ENCODE results near the gene CSNK2A2.
A peak's percentile ranks its signal among the peaks of the same experiment; 100 is the strongest.

The CSNK2A2 gene

GRCh38 chr16:58211245-58211644, 13.3 kb upstream of the CSNK2A2 start:
- Mint-ChIP-seq H3K9me3 (peaks cover 4% of the 10 kb centered on the region), H3K27ac (no peak overlapping the region), H3K4me3 (no peak overlapping the region), H3K27me3 (ENCODE audit: low read depth, poor library complexity) (peaks cover 50% of the 10 kb centered on the region), H3K4me1 (peaks cover 5% of the 10 kb centered on the region), H3K36me3 (ENCODE audit: low read depth) (no peaks in the 10 kb centered on the region)
- no peak for TF ChIP-seq CTCF (IDR thresholded peaks at IDR 0.05)
- DNase-seq: no peak

GRCh38 chr16:58205276-58206036, 7.5 kb upstream of the CSNK2A2 start:
- no peak for DNase-seq
- H3K36me3 Mint-ChIP-seq (ENCODE audit: low read depth): no peaks in the 10 kb centered on the region
- no peak overlapping the region for H3K4me3 Mint-ChIP-seq
- H3K4me1 Mint-ChIP-seq: no peaks in the 10 kb centered on the region
- H3K27ac Mint-ChIP-seq: no peak overlapping the region
- H3K9me3 Mint-ChIP-seq: no peaks in the 10 kb centered on the region
- TF ChIP-seq CTCF (IDR thresholded peaks at IDR 0.05): no peak
- peaks cover 33% of the 10 kb centered on the region for H3K27me3 Mint-ChIP-seq (ENCODE audit: low read depth, poor library complexity)

- no peaks in the 10 kb centered on the region for H3K9me3 Mint-ChIP-seq
- DNase-seq: no peak
- H3K27ac Mint-ChIP-seq: no peak overlapping the region
- no peak for TF ChIP-seq CTCF (IDR thresholded peaks at IDR 0.05)
- peaks cover 22% of the 10 kb centered on the region for H3K4me1 Mint-ChIP-seq
- H3K4me3 Mint-ChIP-seq: no peak overlapping the region
- H3K27me3 Mint-ChIP-seq (ENCODE audit: low read depth, poor library complexity): peaks cover 43% of the 10 kb centered on the region
- H3K36me3 Mint-ChIP-seq (ENCODE audit: low read depth): peaks cover 4% of the 10 kb centered on the region
These were observed 3.3 kb upstream of the CSNK2A2 start for GRCh38 chr16:58201163-58201562.

GRCh38 chr16:58200004-58200797, 2.3 kb upstream of the CSNK2A2 start:
- no peaks in the 10 kb centered on the region for H3K9me3 Mint-ChIP-seq
- DNase-seq: no peak
- peak overlapping the region; percentile 85 for H3K4me3 Mint-ChIP-seq

GRCh38 chr16:58198803-58199411, 1.0 kb upstream of the CSNK2A2 start:
- TF ChIP-seq CTCF (IDR thresholded peaks at IDR 0.05): no peak
- Mint-ChIP-seq H3K4me3 (peak overlapping the region; percentile 85), H3K27me3 (ENCODE audit: low read depth, poor library complexity) (peaks cover 39% of the 10 kb centered on the region), H3K36me3 (ENCODE audit: low read depth) (peaks cover 21% of the 10 kb centered on the region), H3K4me1 (peaks cover 26% of the 10 kb centered on the region), H3K9me3 (no peaks in the 10 kb centered on the region), H3K27ac (peak overlapping the region; percentile 31)
- no peak for DNase-seq

More at GRCh38 chr16:58200004-58200797, 2.3 kb upstream of the CSNK2A2 start:
- Mint-ChIP-seq H3K27me3 (ENCODE audit: low read depth, poor library complexity) (peaks cover 43% of the 10 kb centered on the region), H3K36me3 (ENCODE audit: low read depth) (peaks cover 14% of the 10 kb centered on the region), H3K4me1 (peaks cover 26% of the 10 kb centered on the region), H3K27ac (no peak overlapping the region)
- TF ChIP-seq CTCF (IDR thresholded peaks at IDR 0.05): no peak

Measured in nephron progenitor cell (in vitro differentiated cells).